ENCODE data around the gene CRHR1. TPM values are rescaled to one million over a fixed set of nuclear protein-coding genes. Genes with fewer than 3 reads are reported as not detected.
"Not testable (repeated sequence)": the region's sequence is repeated elsewhere in the genome, so short reads cannot be mapped to it uniquely, and the experiment has no call there.

CRHR1 gene
- total RNA-seq, 6 donors from 2014 or later, result not detected

DNA sequence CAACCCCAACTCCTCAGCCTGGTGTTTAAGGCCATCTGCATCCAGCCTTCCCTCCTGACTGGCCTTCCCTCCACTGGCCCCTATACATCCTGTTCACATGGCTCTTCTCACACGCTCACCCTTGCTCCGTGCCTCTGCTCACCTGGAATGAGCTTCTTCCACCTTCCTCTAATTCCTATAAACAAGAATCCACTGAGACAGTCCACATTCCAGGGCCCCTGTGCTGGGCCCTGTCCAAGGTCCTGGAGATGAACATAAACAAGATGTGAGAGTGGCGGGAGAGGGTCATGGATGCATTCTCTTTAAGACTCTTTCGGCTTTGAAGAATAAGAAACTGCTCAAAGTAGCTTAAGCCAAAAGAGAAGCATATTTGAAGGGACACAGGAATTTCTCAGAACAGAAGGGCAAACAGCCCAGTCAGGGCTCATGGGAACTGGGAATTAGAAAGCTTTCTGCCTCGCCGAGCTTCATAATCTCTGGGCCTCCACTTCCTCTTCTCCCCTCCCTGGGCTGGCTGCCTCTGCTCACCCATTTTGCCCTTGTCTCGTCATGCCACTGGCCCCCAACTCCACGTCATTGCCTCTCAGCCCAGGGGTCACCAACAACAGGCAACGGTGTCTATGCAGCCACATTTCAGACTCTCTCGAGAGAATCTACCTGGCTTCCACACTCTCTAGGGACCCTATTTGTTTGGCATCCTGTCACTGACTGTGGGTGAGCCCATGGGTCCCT is 74.0 kb downstream of the CRHR1 start:
- Histone ChIP-seq H3K27me3 (peaks cover 0 to 4% (median 0%) of the 10 kb centered on the region in 4 donors), H3K9me3 (no peaks in the 10 kb centered on the region), H3K4me1 (no peaks in the 10 kb centered on the region), H3K36me3 (no peaks in the 10 kb centered on the region), H3K4me3 (no peak overlapping the region), H3K27ac (no peak overlapping the region)
- ATAC-seq (ENCODE audit: low FRiP score in 2 of 2) (no peak), DNase-seq (no peak)
- WGBS, 2 donors, result 42 to 46% methylated on average over 10 of the region's 10 CpGs
- TF ChIP-seq EP300 (IDR thresholded peaks at IDR 0.05) (no peak), POLR2AphosphoS5 (IDR thresholded peaks at IDR 0.05) (no peak), POLR2A (IDR thresholded peaks at IDR 0.05) (no peak)
- TF ChIP-seq, protein P1, sequence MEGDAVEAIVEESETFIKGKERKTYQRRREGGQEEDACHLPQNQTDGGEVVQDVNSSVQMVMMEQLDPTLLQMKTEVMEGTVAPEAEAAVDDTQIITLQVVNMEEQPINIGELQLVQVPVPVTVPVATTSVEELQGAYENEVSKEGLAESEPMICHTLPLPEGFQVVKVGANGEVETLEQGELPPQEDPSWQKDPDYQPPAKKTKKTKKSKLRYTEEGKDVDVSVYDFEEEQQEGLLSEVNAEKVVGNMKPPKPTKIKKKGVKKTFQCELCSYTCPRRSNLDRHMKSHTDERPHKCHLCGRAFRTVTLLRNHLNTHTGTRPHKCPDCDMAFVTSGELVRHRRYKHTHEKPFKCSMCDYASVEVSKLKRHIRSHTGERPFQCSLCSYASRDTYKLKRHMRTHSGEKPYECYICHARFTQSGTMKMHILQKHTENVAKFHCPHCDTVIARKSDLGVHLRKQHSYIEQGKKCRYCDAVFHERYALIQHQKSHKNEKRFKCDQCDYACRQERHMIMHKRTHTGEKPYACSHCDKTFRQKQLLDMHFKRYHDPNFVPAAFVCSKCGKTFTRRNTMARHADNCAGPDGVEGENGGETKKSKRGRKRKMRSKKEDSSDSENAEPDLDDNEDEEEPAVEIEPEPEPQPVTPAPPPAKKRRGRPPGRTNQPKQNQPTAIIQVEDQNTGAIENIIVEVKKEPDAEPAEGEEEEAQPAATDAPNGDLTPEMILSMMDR (IDR thresholded peaks at IDR 0.05), result no peak

DNA sequence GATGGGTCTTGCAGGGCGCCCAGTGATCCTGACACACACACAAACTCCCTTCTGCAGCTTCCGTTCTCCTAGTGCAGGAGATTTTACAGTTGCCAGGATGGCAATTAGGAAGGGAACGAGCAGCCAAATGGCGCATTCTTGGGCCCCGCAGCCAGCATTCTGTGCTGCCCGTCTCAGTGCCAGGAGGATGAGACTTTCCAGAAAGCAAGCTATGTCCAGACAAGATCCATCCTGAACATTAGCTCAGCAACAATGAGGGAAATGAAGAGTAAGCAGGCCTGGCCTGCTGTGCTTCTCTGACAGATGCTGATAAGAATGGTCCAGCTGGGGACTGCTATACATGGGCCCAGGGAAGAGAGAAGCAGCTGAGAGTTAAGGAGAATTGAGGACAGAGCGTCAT is 77.0 kb downstream of the CRHR1 start:
- Histone ChIP-seq H3K27me3 (no peaks in the 10 kb centered on the region), H3K4me3 (no peak overlapping the region), H3K9me3 (no peaks in the 10 kb centered on the region), H3K27ac (no peak overlapping the region), H3K36me3 (no peaks in the 10 kb centered on the region), H3K4me1 (no peaks in the 10 kb centered on the region)
- ATAC-seq (ENCODE audit: low FRiP score in 2 of 2) (no peak), DNase-seq (no peak)
- TF ChIP-seq POLR2A (IDR thresholded peaks at IDR 0.05) (no peak), EP300 (IDR thresholded peaks at IDR 0.05) (no peak)
- WGBS, 2 donors, result 85 to 90% methylated on average over 7 of the region's 7 CpGs

DNA sequence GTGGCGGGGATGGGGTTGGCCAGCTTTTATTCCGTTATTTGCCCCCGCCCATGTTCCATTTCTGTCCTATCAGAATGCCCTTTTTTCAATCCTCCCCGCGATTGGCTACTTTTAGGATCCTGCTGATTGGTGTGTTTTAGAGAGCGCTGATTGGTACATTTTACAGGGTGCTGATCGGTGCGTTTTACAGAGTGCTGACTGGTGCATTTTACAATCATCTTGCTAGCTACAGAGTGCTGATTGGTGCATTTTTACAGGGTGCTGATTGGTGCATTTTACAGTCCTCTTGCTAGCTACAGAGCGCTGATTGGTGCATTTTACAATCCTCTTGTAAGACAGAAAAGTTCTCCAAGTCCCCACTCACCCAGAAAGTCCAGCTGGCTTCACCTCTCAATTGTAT is 78.0 kb downstream of the CRHR1 start:
- DNase-seq; H3K36me3 ChIP-seq; H3K27me3 ChIP-seq; H3K4me3 ChIP-seq; H3K27ac ChIP-seq; H3K4me1 ChIP-seq; H3K9me3 ChIP-seq; ATAC-seq (ENCODE audit: low FRiP score in 2 of 2): not testable (repeated sequence)
- 87 to 96% methylated on average over 9 of the region's 9 CpGs for WGBS, 2 donors

DNA sequence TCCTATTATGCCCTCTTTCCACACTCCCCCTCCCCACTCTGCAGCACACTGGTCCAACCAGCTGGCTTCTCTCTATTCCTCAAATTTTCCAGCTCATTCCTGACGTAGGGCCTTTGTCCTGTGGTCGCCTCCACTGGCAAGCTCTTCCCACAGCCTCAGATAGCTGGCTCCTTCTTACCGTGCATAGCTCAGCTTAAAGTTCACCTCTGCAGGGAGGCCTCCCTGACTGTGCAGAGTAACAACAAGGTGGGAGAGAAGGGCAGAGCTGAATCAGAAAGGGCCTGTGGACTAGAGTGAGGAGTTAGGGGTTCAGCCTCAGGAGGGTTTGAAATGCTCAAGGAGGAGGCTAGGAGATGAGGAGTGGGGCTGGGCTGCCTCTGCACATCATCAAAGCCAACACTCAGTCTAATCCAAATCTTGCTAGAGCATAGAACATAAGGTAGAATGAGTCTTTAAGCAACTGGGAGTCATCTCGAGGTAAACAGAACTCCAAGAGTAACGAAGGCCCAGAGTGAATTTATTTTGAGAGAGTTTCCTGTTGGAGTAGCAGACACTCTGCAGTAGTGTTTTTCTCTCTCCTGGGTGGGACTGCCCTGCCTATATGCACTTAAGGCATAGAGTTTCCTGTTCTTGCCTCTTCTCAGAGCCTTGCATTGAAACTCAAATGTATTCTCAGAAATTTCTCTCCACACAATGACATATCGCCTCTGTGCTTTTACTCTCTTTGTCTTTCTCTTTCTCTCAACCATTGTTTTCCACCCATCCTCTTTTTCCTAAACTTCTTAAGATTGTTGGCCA is 79.9 kb downstream of the CRHR1 start:
- ATAC-seq (ENCODE audit: low FRiP score in 2 of 2), result no peak
- DNase-seq, result no peak
- H3K4me3 ChIP-seq, result no peak overlapping the region
- no peaks in the 10 kb centered on the region for H3K27me3 ChIP-seq
- TF ChIP-seq POLR2AphosphoS5 (IDR thresholded peaks at IDR 0.05) (no peak), POLR2A (IDR thresholded peaks at IDR 0.05) (no peak), EP300 (IDR thresholded peaks at IDR 0.05) (no peak)
- TF ChIP-seq, protein P1 (IDR thresholded peaks at IDR 0.05), result no peak
- WGBS, 2 donors, result 51 to 55% methylated on average over 6 of the region's 6 CpGs
- no peak overlapping the region for H3K27ac ChIP-seq
- H3K9me3 ChIP-seq, result no peaks in the 10 kb centered on the region
- no peaks in the 10 kb centered on the region for H3K36me3 ChIP-seq
- H3K4me1 ChIP-seq, result no peaks in the 10 kb centered on the region

DNA sequence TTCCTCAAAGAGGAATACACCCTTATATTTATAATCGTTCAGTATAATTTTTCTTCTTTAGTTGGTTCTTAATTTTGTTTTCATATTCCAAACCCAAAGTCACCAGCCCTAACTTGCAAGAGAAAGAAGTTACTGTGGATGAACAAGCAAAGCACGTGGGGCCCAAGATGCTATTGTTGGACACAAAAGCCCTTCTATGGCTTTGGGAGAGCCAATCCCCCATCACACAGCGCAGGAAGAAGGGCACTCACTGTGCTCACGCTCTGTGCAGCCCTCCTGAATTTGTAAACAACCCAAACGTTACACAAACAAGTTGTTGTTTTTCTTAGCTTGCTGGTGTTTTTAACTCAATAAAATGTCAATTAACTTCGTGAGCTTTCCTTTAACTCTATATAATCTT is 83.1 kb downstream of the CRHR1 start:
- H3K27me3 ChIP-seq, result no peaks in the 10 kb centered on the region
- ATAC-seq (ENCODE audit: low FRiP score in 2 of 2), result no peak
- H3K4me1 ChIP-seq, result no peaks in the 10 kb centered on the region
- no peaks in the 10 kb centered on the region for H3K36me3 ChIP-seq
- H3K9me3 ChIP-seq, result no peaks in the 10 kb centered on the region
- DNase-seq, result no peak
- TF ChIP-seq POLR2AphosphoS5 (IDR thresholded peaks at IDR 0.05) (no peak), POLR2A (IDR thresholded peaks at IDR 0.05) (no peak), EP300 (IDR thresholded peaks at IDR 0.05) (no peak)
- TF ChIP-seq, protein P1 (IDR thresholded peaks at IDR 0.05), result no peak
- H3K27ac ChIP-seq, result no peak overlapping the region
- no peak overlapping the region for H3K4me3 ChIP-seq
- 76 to 77% methylated on average over 6 of the region's 6 CpGs for WGBS, 2 donors

Data from upper lobe of left lung (tissue), 6 donors.